Activated B cell treated with CpG ODN at 0.5 μM for 24 hours (primary cell): Measurements from ENCODE around the gene B3GALNT2. TPM values are rescaled to one million over a fixed set of nuclear protein-coding genes. Genes with fewer than 3 reads are reported as not detected.

Experiments
- ATAC-seq: fragments of 200-7000 bp; cut with Tn5 transposase; one replicate; pipeline ENCODE4 v1.10.0; 2021; ENCODE audit warnings: low read depth, mild to moderate bottlenecking, moderate library complexity
- CTCF ChIA-PET: fragments of 350-600 bp; sonication (Branson Sonifier 250); formaldehyde crosslinking; loops from one replicate; lab custom pipeline; 2021; ENCODE audit warnings: antibody characterized with exemption; lab: Charles Lee
- POLR2A ChIA-PET: fragments of 350-600 bp; sonication (Branson Sonifier 250); formaldehyde crosslinking; loops from one replicate; lab custom pipeline; 2021; ENCODE audit warnings: antibody characterized with exemption; lab: Charles Lee
- DNase-seq: peaks from one replicate; pipeline ENCODE4 v3.0.0; 2022
- H3K27ac Mint-ChIP-seq: one replicate; pipeline ENCODE4 v1.8.0; 2020; ENCODE audit warnings: mixed read lengths
- H3K27me3 Mint-ChIP-seq: one replicate; pipeline ENCODE4 v1.8.0; 2021; ENCODE audit warnings: mixed read lengths
- H3K36me3 Mint-ChIP-seq: one replicate; pipeline ENCODE4 v1.8.0; 2021; ENCODE audit warnings: low read depth, mixed read lengths
- H3K4me1 Mint-ChIP-seq: one replicate; pipeline ENCODE4 v1.8.0; 2021; ENCODE audit warnings: mixed read lengths
- H3K4me3 Mint-ChIP-seq: one replicate; pipeline ENCODE4 v1.8.0; 2020; ENCODE audit warnings: mild to moderate bottlenecking, mixed read lengths
- H3K9me3 Mint-ChIP-seq: one replicate; pipeline ENCODE4 v1.8.0; 2020; ENCODE audit warnings: mixed read lengths
- CTCF ChIP-seq: fragments of 200-600 bp; IDR thresholded peaks from one replicate; pipeline ENCODE4 v1.8.0; 2022; ENCODE audit warnings: antibody characterized with exemption, mild to moderate bottlenecking
- intact Hi-C: fragments of 100-400 bp; cut with micrococcal nuclease; formaldehyde crosslinking; loops from one replicate; pipeline ENCODE4 v1.15.1; 2024
- total RNA-seq: library from RNA; stranded (reverse); gene quantifications from 2 replicates; pipeline ENCODE4 v1.2.3, GENCODE V29; 2022

B3GALNT2 gene
- total RNA-seq, 1 donor from 2014 or later: 9.5 TPM

GRCh38 chr1:235503403-235504121 is 690 bp downstream of the B3GALNT2 start:
- DNase-seq: no peak
- H3K27me3 Mint-ChIP-seq: no peaks in the 10 kb centered on the region
- H3K9me3 Mint-ChIP-seq: no peaks in the 10 kb centered on the region
- intact Hi-C loops: loop anchor here (1.0 to 10.0 kb wide), 15 partner anchors 136 to 1291 kb away; partner anchors contain the start of genes ARID4B, COA6, GGPS1 and GNG4
- ATAC-seq: no peak
- H3K27ac Mint-ChIP-seq: peak overlapping the region; percentile 87
- TF ChIP-seq CTCF: no peak
- H3K36me3 Mint-ChIP-seq: peaks cover 9% of the 10 kb centered on the region
- ChIA-PET CTCF (interaction anchor here (0.6 to 1.7 kb wide), 5 partner anchors 10 to 731 kb away, joined by 3 to 7 read pairs (median 3); no protein-coding TSS in a partner anchor), POLR2A (interaction anchor here (0.5 to 2.1 kb wide), 7 partner anchors 176 to 1025 kb away, joined by 3 to 7 read pairs (median 4); partner anchors contain the start of genes ARID4B, GGPS1, IRF2BP2 and LYST)
- H3K4me3 Mint-ChIP-seq: peak overlapping the region; percentile 96
- H3K4me1 Mint-ChIP-seq: peaks cover 20% of the 10 kb centered on the region

- intact Hi-C loops: loop anchor here (5.0 to 10.0 kb wide), 9 partner anchors 142 to 1292 kb away; partner anchors contain the start of genes GNG4, HEATR1, LGALS8 and MTR
- POLR2A ChIA-PET: interaction anchor here (2.1 kb wide), 1 partner anchor 342 kb away, joined by 7 read pairs; the partner anchor contains the start of gene RBM34
- DNase-seq: no peak
These were observed 1.4 kb downstream of the B3GALNT2 start for GRCh38 chr1:235502601-235503402.

DNA sequence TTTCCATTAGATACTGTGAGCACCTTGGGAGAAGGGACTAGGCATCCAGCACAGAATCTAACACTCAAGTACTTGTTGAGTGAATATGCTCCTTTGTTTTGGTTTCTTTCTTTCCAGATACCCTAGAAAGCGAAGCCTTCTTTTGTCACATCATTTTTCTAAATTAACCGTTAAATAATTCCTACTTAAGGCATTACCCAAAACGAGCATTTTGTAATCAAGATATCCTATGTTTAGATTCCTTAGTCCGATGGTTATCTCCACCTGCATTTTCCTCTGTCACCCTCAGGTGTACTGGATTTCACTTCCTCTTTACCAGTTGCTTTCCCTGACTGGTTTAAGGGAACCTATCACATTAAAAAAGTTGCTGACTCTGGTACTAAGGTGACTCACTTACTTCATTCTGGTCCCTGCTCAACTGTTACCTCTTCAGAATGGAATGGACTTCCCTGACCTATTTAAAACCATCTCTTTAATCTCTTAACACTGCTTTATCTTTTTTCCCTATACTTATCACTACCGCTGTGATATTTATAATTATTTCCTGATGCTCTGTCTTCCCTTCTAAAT is 3.2 kb downstream of the B3GALNT2 start:
- ChIA-PET CTCF (no interaction called here), POLR2A (no interaction called here)
- H3K36me3 Mint-ChIP-seq: peaks cover 9% of the 10 kb centered on the region
- TF ChIP-seq CTCF: no peak
- ATAC-seq (no peak), DNase-seq (no peak)
- H3K9me3 Mint-ChIP-seq: no peaks in the 10 kb centered on the region
- intact Hi-C loops: loop anchor here (5.0 to 10.0 kb wide), 9 partner anchors 144 to 1294 kb away; partner anchors contain the start of genes GNG4, HEATR1, LGALS8 and MTR
- no peaks in the 10 kb centered on the region for H3K27me3 Mint-ChIP-seq
- H3K27ac Mint-ChIP-seq: no peak overlapping the region
- peaks cover 17% of the 10 kb centered on the region for H3K4me1 Mint-ChIP-seq
- no peak overlapping the region for H3K4me3 Mint-ChIP-seq

More at GRCh38 chr1:235502601-235503402, 1.4 kb downstream of the B3GALNT2 start:
- Mint-ChIP-seq H3K4me1 (peaks cover 20% of the 10 kb centered on the region), H3K36me3 (peaks cover 9% of the 10 kb centered on the region), H3K4me3 (peak overlapping the region; percentile 96), H3K27ac (peak overlapping the region; percentile 87), H3K27me3 (no peaks in the 10 kb centered on the region), H3K9me3 (no peaks in the 10 kb centered on the region)
- no peak for ATAC-seq
- CTCF ChIA-PET: interaction anchor here (1.0 kb wide), 1 partner anchor 86 kb away, joined by 3 read pairs; no protein-coding TSS in a partner anchor
- no peak for TF ChIP-seq CTCF

DNA sequence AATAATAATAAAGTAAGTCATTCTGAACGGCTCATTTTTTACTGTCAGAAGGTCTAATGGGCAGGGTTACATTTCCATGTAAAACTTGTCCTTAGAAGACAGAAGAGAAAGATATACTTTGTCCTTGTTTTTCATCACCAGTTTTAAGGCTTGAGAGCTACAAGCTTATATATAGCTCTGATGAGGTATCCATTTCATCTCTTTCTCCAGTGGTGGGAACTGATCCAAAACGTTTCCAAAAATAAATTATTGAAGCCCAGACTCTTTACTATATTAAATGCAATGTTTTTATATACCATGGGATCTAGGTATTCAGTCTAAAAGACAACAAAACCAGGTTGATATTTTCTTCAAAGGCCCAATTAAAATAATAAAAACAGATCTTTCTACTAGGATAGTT is 8.7 kb downstream of the B3GALNT2 start:
- Mint-ChIP-seq H3K9me3 (no peaks in the 10 kb centered on the region), H3K27me3 (no peaks in the 10 kb centered on the region), H3K27ac (no peak overlapping the region), H3K36me3 (peaks cover 22% of the 10 kb centered on the region), H3K4me1 (no peaks in the 10 kb centered on the region), H3K4me3 (no peak overlapping the region)
- intact Hi-C loops: no loop called here
- DNase-seq (no peak), ATAC-seq (no peak)
- POLR2A ChIA-PET: no interaction called here
- TF ChIP-seq CTCF: no peak
- CTCF ChIA-PET: no interaction called here
